Neuronal stem cell (in vitro differentiated cells): ENCODE data around the gene USF3.

ENCODE experiments used
- DNase-seq: peaks from one replicate; pipeline ENCODE4 v3.0.0-alpha.2; 2013; ENCODE audit warnings: low spot score
- H2AFZ ChIP-seq: one replicate; pipeline ENCODE4 v1.6.1; 2013; ENCODE audit warnings: mild to moderate bottlenecking, low read length, inconsistent platforms
- H2AK5ac ChIP-seq: 2 replicates; pipeline ENCODE4 v1.6.1; 2013; ENCODE audit warnings: low read depth, mild to moderate bottlenecking, inconsistent platforms, low read length, moderate library complexity, mixed read lengths
- H2BK120ac ChIP-seq: 2 replicates; pipeline ENCODE4 v1.6.1; 2013; ENCODE audit warnings: low read depth, mild to moderate bottlenecking, inconsistent platforms, low read length, moderate library complexity, mixed read lengths
- H2BK12ac ChIP-seq: one replicate; pipeline ENCODE4 v1.6.1; 2013; ENCODE audit warnings: low read length, inconsistent platforms
- H2BK15ac ChIP-seq: 2 replicates; pipeline ENCODE4 v1.6.1; 2013; ENCODE audit warnings: mild to moderate bottlenecking, low read length, inconsistent platforms, mixed read lengths
- H2BK5ac ChIP-seq: one replicate; pipeline ENCODE4 v1.6.1; 2013; ENCODE audit warnings: inconsistent platforms, mild to moderate bottlenecking, low read length, moderate library complexity
- H3K14ac ChIP-seq: one replicate; pipeline ENCODE4 v1.6.1; 2013; ENCODE audit warnings: low read length, inconsistent platforms
- H3K18ac ChIP-seq: 2 replicates; pipeline ENCODE4 v1.6.1; 2013; ENCODE audit warnings: low read length, inconsistent platforms
- H3K23ac ChIP-seq: 2 replicates; pipeline ENCODE4 v1.6.1; 2013; ENCODE audit warnings: low read depth, mild to moderate bottlenecking, mixed read lengths, low read length, inconsistent platforms; ENCODE audit not compliant: poor library complexity
- H3K27ac ChIP-seq: replicated peaks from 3 replicates; pipeline ENCODE4 v1.5.1; 2013; ENCODE audit warnings: low read length, inconsistent platforms
- H3K27me3 ChIP-seq, 3 experiments: 2 replicates each; pipeline ENCODE4 v1.6.1; 2013; ENCODE audit warnings: low read length in 3 of 3, mild to moderate bottlenecking in 2 of 3, inconsistent platforms in 1 of 3, low read depth in 1 of 3, mixed read lengths in 1 of 3, moderate library complexity in 1 of 3; ENCODE audit not compliant: control insufficient read depth in 3 of 3, insufficient read depth in 3 of 3
- H3K36me3 ChIP-seq, 2 donors: replicated peaks in 1 of 2; 2 replicates each; pipeline ENCODE4 v1.6.1; 2013; ENCODE audit warnings: low read length in 2 of 2; ENCODE audit not compliant: control insufficient read depth in 2 of 2, insufficient read depth in 2 of 2
- H3K4ac ChIP-seq: 2 replicates; pipeline ENCODE4 v1.6.1; 2013; ENCODE audit warnings: inconsistent platforms, mild to moderate bottlenecking, low read length, moderate library complexity
- H3K4me1 ChIP-seq, 2 donors: 1 replicate in 1 of 2; 2 replicates in 1 of 2; pipeline ENCODE4 v1.6.1; 2013; ENCODE audit warnings: low read length in 2 of 2, low read depth in 1 of 2; ENCODE audit not compliant: control insufficient read depth in 2 of 2, insufficient read depth in 1 of 2
- H3K4me2 ChIP-seq: one replicate; pipeline ENCODE4 v1.6.1; 2013; ENCODE audit warnings: mild to moderate bottlenecking, low read length, inconsistent platforms; ENCODE audit not compliant: insufficient read depth, poor library complexity, severe bottlenecking
- H3K4me3 ChIP-seq, 2 donors: 2 replicates each; pipeline ENCODE4 v1.5.1; 2013; ENCODE audit warnings: low read length in 2 of 2, mild to moderate bottlenecking in 2 of 2, inconsistent platforms in 1 of 2, moderate library complexity in 1 of 2
- H3K79me1 ChIP-seq: one replicate; pipeline ENCODE4 v1.6.1; 2013; ENCODE audit warnings: low read depth, mild to moderate bottlenecking, inconsistent platforms, low read length, moderate library complexity
- H3K9ac ChIP-seq: one replicate; pipeline ENCODE4 v1.6.1; 2013; ENCODE audit warnings: mild to moderate bottlenecking, low read depth, low read length, inconsistent platforms; ENCODE audit not compliant: poor library complexity
- H3K9me3 ChIP-seq, 2 donors: replicated peaks in 1 of 2; 2 replicates each; pipeline versions ENCODE3 to v1.6.1; 2013; ENCODE audit warnings: low read length in 2 of 2, mild to moderate bottlenecking in 2 of 2, inconsistent platforms in 1 of 2, low read depth in 1 of 2, mixed read lengths in 1 of 2, moderate library complexity in 1 of 2; ENCODE audit not compliant: control insufficient read depth in 2 of 2, insufficient read depth in 1 of 2
- H4K8ac ChIP-seq: one replicate; pipeline ENCODE4 v1.6.1; 2013; ENCODE audit warnings: low read depth, mild to moderate bottlenecking, inconsistent platforms, low read length, moderate library complexity
- H4K91ac ChIP-seq: one replicate; pipeline ENCODE4 v1.6.1; 2013; ENCODE audit warnings: low read length, low read depth, mild to moderate bottlenecking, inconsistent platforms; ENCODE audit not compliant: poor library complexity
- WGBS, 2 donors: extraction: QIAGEN DNeasy Blood & Tissue Kit; methylation state at CpG; one replicate each; pipeline ENCODE4 v1.1.7; 2013; ENCODE audit warnings: missing lambda C conversion rate in 2 of 2, mixed read lengths in 1 of 2; ENCODE audit not compliant: insufficient read length in 2 of 2, insufficient replicate concordance in 1 of 2; ENCODE audit errors: extremely low coverage in 2 of 2; 5-methylcytosine and 5-hydroxymethylcytosine counted together

Gene USF3

DNA sequence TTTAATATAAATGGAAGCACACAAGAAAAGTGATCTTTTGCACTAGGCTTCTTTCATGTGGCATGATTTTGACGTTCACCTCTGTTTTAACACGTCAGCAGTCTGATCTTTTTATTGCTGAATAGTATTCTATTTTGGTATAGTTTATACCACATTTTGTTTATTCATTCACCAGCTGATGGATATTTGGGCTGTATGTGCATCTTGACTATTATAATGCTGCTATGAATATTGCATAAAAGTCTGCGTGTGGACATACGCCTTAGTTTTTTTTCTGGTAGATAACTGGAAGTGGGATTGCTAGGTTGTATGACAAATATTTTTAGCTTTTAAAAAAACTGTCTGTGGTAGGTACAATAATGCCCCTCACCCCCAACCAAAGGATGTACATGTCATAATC, 35.3 kb upstream of the USF3 start:
- no peak overlapping the region for H2AFZ ChIP-seq
- H3K27ac ChIP-seq: no peak overlapping the region
- H2AK5ac ChIP-seq: no peak overlapping the region
- no peak overlapping the region for H3K9ac ChIP-seq
- no peak overlapping the region for H2BK120ac ChIP-seq
- no peaks in the 10 kb centered on the region for H3K4me1 ChIP-seq
- H3K23ac ChIP-seq: no peak overlapping the region
- no peak for DNase-seq
- no peak overlapping the region for H3K18ac ChIP-seq
- no peak overlapping the region for H4K8ac ChIP-seq
- H3K9me3 ChIP-seq: no peaks in the 10 kb centered on the region
- no peak overlapping the region for H2BK5ac ChIP-seq
- no peak overlapping the region for H4K91ac ChIP-seq
- no peak overlapping the region for H2BK12ac ChIP-seq
- no peak overlapping the region for H2BK15ac ChIP-seq
- H3K36me3 ChIP-seq: peaks cover 2 to 68% of the 10 kb centered on the region in 2 donors
- no peak overlapping the region for H3K4me2 ChIP-seq
- no CpG with 5 or more reads among the region's 4 CpGs for WGBS, 2 donors
- no peak overlapping the region for H3K4me3 ChIP-seq
- peaks cover 5% of the 10 kb centered on the region for H3K79me1 ChIP-seq
- H3K4ac ChIP-seq: no peak overlapping the region
- H3K14ac ChIP-seq: no peak overlapping the region
- H3K27me3 ChIP-seq: no peaks in the 10 kb centered on the region

- H3K4me3 ChIP-seq: no peak overlapping the region
- no peaks in the 10 kb centered on the region for H3K4me1 ChIP-seq
- H3K36me3 ChIP-seq: peaks cover 2 to 74% of the 10 kb centered on the region in 2 donors
- no peak overlapping the region for H2AFZ ChIP-seq
- WGBS, 2 donors: no CpG with 5 or more reads among the region's 1 CpG
- no peak overlapping the region for H3K27ac ChIP-seq
- no peak overlapping the region for H3K23ac ChIP-seq
- H3K79me1 ChIP-seq: peaks cover 5% of the 10 kb centered on the region
- H3K18ac ChIP-seq: no peak overlapping the region
- H3K4ac ChIP-seq: no peak overlapping the region
- H2BK5ac ChIP-seq: no peak overlapping the region
- H3K14ac ChIP-seq: no peak overlapping the region
- no peak overlapping the region for H2AK5ac ChIP-seq
- H4K91ac ChIP-seq: no peak overlapping the region
- H3K27me3 ChIP-seq: no peaks in the 10 kb centered on the region
- H2BK120ac ChIP-seq: no peak overlapping the region
- no peak for DNase-seq
- H2BK12ac ChIP-seq: no peak overlapping the region
- H2BK15ac ChIP-seq: no peak overlapping the region
- no peak overlapping the region for H3K9ac ChIP-seq
- no peak overlapping the region for H3K4me2 ChIP-seq
- H4K8ac ChIP-seq: no peak overlapping the region
- H3K9me3 ChIP-seq: no peaks in the 10 kb centered on the region
Measured at GRCh38 chr3:113730550-113730949, 34.1 kb upstream of the USF3 start.

- Histone ChIP-seq H2BK12ac (no peak overlapping the region), H3K4me3 (no peak overlapping the region), H3K4me1 (no peaks in the 10 kb centered on the region), H4K8ac (no peak overlapping the region), H3K4me2 (no peak overlapping the region), H3K36me3 (peaks cover 0 to 87% of the 10 kb centered on the region in 2 donors), H3K79me1 (peaks cover 9% of the 10 kb centered on the region), H4K91ac (no peak overlapping the region), H3K14ac (no peak overlapping the region), H2AFZ (no peak overlapping the region), H3K4ac (no peak overlapping the region), H2BK15ac (no peak overlapping the region), H3K9me3 (no peaks in the 10 kb centered on the region), H3K23ac (no peak overlapping the region), H2AK5ac (no peak overlapping the region), H3K18ac (no peak overlapping the region), H3K9ac (no peak overlapping the region), H3K27me3 (no peaks in the 10 kb centered on the region), H3K27ac (no peak overlapping the region), H2BK120ac (no peak overlapping the region), H2BK5ac (no peak overlapping the region)
- no peak for DNase-seq
- no CpG with 5 or more reads among the region's 2 CpGs for whole genome bisulfite sequencing, 2 donors
Measured at GRCh38 chr3:113728661-113729060, 32.2 kb upstream of the USF3 start.

DNA sequence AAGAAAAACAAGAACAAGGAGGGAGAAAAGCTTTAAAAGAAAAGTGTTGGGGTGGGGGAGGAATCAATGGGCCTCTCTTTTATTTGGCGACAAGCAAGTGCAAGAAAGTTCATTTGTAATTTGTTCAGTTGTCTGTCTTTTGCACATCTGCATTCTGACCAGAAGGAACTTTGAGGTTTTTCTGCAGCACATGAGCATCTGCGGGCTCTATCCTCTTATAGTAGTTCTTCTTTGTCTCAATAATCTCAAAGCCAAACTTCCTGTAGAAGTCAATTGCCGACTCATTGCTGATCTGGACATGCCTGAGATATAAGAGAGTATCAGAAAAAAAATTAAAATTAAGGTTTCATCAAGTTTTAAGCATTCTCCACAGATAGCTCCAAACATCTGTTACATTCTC, 25.2 kb upstream of the USF3 start:
- no peak overlapping the region for H3K4ac ChIP-seq
- H2AK5ac ChIP-seq: no peak overlapping the region
- H3K9ac ChIP-seq: no peak overlapping the region
- H2BK15ac ChIP-seq: no peak overlapping the region
- no peak overlapping the region for H3K14ac ChIP-seq
- no CpG with 5 or more reads among the region's 3 CpGs for WGBS, 2 donors
- H3K18ac ChIP-seq: no peak overlapping the region
- no peak overlapping the region for H3K27ac ChIP-seq
- no peak overlapping the region for H3K23ac ChIP-seq
- H3K4me1 ChIP-seq: no peaks in the 10 kb centered on the region
- H3K9me3 ChIP-seq: peaks cover 0 to 2% of the 10 kb centered on the region in 2 donors
- peaks cover 4% of the 10 kb centered on the region for H3K79me1 ChIP-seq
- peaks cover 8 to 95% of the 10 kb centered on the region in 2 donors for H3K36me3 ChIP-seq
- H4K91ac ChIP-seq: no peak overlapping the region
- no peak for DNase-seq
- no peak overlapping the region for H2BK12ac ChIP-seq
- H2BK5ac ChIP-seq: no peak overlapping the region
- no peak overlapping the region for H2BK120ac ChIP-seq
- H3K4me3 ChIP-seq: no peak overlapping the region
- H3K4me2 ChIP-seq: no peak overlapping the region
- H3K27me3 ChIP-seq: no peaks in the 10 kb centered on the region
- no peak overlapping the region for H2AFZ ChIP-seq
- H4K8ac ChIP-seq: no peak overlapping the region
